HG03060 (cell line): ENCODE measurements around the gene SLX1A.
"Not testable (repeated sequence)": the region's sequence is repeated elsewhere in the genome, so short reads cannot be mapped to it uniquely, and the experiment has no call there.

Source experiments
- ATAC-seq: cut with Tn5 transposase; IDR thresholded peaks from one replicate; pipeline ENCODE4 v1.9.1; 2021; ENCODE audit warnings: low read depth, moderate number of reproducible peaks; ENCODE audit not compliant: unreplicated experiment

SLX1A gene

GRCh38 chr16:30193615-30194014 lies at the start of gene SLX1A, which contains the start of gene BOLA2B:
TSS of gene SLX1A (plus strand) at chr16:30193875. CDS start at chr16:30194085, 210 bp downstream.
TSS of gene BOLA2B (minus strand) at chr16:30193666. CDS start at chr16:30193595, 71 bp downstream.
- ATAC-seq, result peak; percentile 84

GRCh38 chr16:30144017-30144416 lies 49.7 kb upstream of the SLX1A start:
- no peak for ATAC-seq

- no peak for ATAC-seq
Measured at GRCh38 chr16:30144917-30145316, 48.8 kb upstream of the SLX1A start.

GRCh38 chr16:30145657-30146056 lies 48.0 kb upstream of the SLX1A start:
- ATAC-seq, result no peak

- no peak for ATAC-seq
Measured at GRCh38 chr16:30147843-30148510, 45.7 kb upstream of the SLX1A start.

- ATAC-seq, result no peak
Measured at GRCh38 chr16:30149250-30149930, 44.3 kb upstream of the SLX1A start.

GRCh38 chr16:30151091-30151490 lies 42.6 kb upstream of the SLX1A start:
- no peak for ATAC-seq

GRCh38 chr16:30152517-30152916 lies 41.2 kb upstream of the SLX1A start:
- no peak for ATAC-seq

GRCh38 chr16:30155188-30155587 lies 38.5 kb upstream of the SLX1A start:
- no peak for ATAC-seq

- ATAC-seq, result no peak
Measured at GRCh38 chr16:30157214-30157613, 36.5 kb upstream of the SLX1A start.

- ATAC-seq, result no peak
Measured at GRCh38 chr16:30163538-30163937, 30.1 kb upstream of the SLX1A start.

GRCh38 chr16:30166202-30166902 lies 27.3 kb upstream of the SLX1A start:
- no peak for ATAC-seq

- not testable (repeated sequence) for ATAC-seq
Measured at GRCh38 chr16:30168746-30169145, 24.9 kb upstream of the SLX1A start.

GRCh38 chr16:30169416-30169815 lies 24.3 kb upstream of the SLX1A start:
- not testable (repeated sequence) for ATAC-seq

GRCh38 chr16:30170145-30170544 lies 23.5 kb upstream of the SLX1A start:
- ATAC-seq, result not testable (repeated sequence)

- ATAC-seq, result no peak
Measured at GRCh38 chr16:30173054-30173453, 20.6 kb upstream of the SLX1A start.

- not testable (repeated sequence) for ATAC-seq
Measured at GRCh38 chr16:30176876-30177275, 16.8 kb upstream of the SLX1A start.

GRCh38 chr16:30179195-30179594 lies 14.5 kb upstream of the SLX1A start:
- ATAC-seq, result no peak

GRCh38 chr16:30179931-30180330 lies 13.7 kb upstream of the SLX1A start:
- no peak for ATAC-seq

GRCh38 chr16:30180741-30181140 lies 12.9 kb upstream of the SLX1A start:
- no peak for ATAC-seq
